H9 (cell line): ENCODE measurements around the gene OGFRL1. TPM values are rescaled to one million over a fixed set of nuclear protein-coding genes. Genes with fewer than 3 reads are reported as not detected.

Experiments
- DNase-seq: peaks from one replicate; pipeline ENCODE4 v3.0.0-alpha.2; 2017
- H2AFZ ChIP-seq: one replicate; pipeline ENCODE4 v1.6.1; 2013; ENCODE audit warnings: mild to moderate bottlenecking, low read length, control low read depth, moderate library complexity
- H2AK5ac ChIP-seq: 2 replicates; pipeline ENCODE4 v1.6.1; 2013; ENCODE audit warnings: low read length, control low read depth, mixed read lengths; ENCODE audit not compliant: insufficient read length
- H2BK120ac ChIP-seq: one replicate; pipeline ENCODE4 v1.6.1; 2013; ENCODE audit warnings: low read depth, mild to moderate bottlenecking, low read length, control low read depth, inconsistent platforms; ENCODE audit not compliant: poor library complexity, severe bottlenecking
- H2BK12ac ChIP-seq: 2 replicates; pipeline ENCODE4 v1.6.1; 2013; ENCODE audit warnings: low read length, control low read depth, mixed read lengths, low read depth; ENCODE audit not compliant: insufficient read length
- H2BK15ac ChIP-seq: 2 replicates; pipeline ENCODE4 v1.6.1; 2013; ENCODE audit warnings: low read depth, low read length, control low read depth
- H2BK20ac ChIP-seq: one replicate; pipeline ENCODE4 v1.6.1; 2013; ENCODE audit warnings: low read depth, mild to moderate bottlenecking, low read length, control low read depth, inconsistent platforms; ENCODE audit not compliant: poor library complexity, severe bottlenecking
- H2BK5ac ChIP-seq: 2 replicates; pipeline ENCODE4 v1.6.1; 2013; ENCODE audit warnings: low read length, control low read depth, mixed read lengths; ENCODE audit not compliant: insufficient read length
- H3K14ac ChIP-seq: 2 replicates; pipeline ENCODE4 v1.6.1; 2013; ENCODE audit warnings: low read length, control low read depth; ENCODE audit not compliant: insufficient read depth
- H3K18ac ChIP-seq: 2 replicates; pipeline ENCODE4 v1.6.1; 2013; ENCODE audit warnings: low read depth, mild to moderate bottlenecking, mixed read lengths, low read length, control low read depth; ENCODE audit not compliant: insufficient read length
- H3K23ac ChIP-seq: 2 replicates; pipeline ENCODE4 v1.6.1; 2013; ENCODE audit warnings: low read length, control low read depth, mixed read lengths, low read depth; ENCODE audit not compliant: insufficient read length
- H3K23me2 ChIP-seq: 2 replicates; pipeline ENCODE4 v1.6.1; 2013; ENCODE audit warnings: low read depth, mild to moderate bottlenecking, mixed read lengths, low read length, control low read depth; ENCODE audit not compliant: insufficient read length, poor library complexity, severe bottlenecking
- H3K27ac ChIP-seq: 2 replicates; pipeline ENCODE4 v1.5.1; 2013; ENCODE audit warnings: low read length, control low read depth, mixed read lengths, low read depth; ENCODE audit not compliant: insufficient read length
- H3K27me3 ChIP-seq: 2 replicates; pipeline ENCODE4 v1.6.1; 2013; ENCODE audit warnings: low read length, control low read depth, inconsistent platforms; ENCODE audit not compliant: insufficient read depth
- H3K4ac ChIP-seq: 2 replicates; pipeline ENCODE4 v1.6.1; 2013; ENCODE audit warnings: low read depth, mild to moderate bottlenecking, control low read depth, inconsistent platforms, low read length, moderate library complexity
- H3K4me1 ChIP-seq: 2 replicates; pipeline ENCODE4 v1.6.1; 2013; ENCODE audit warnings: low read length, control low read depth, inconsistent platforms; ENCODE audit not compliant: insufficient read depth
- H3K4me2 ChIP-seq: 2 replicates; pipeline ENCODE4 v1.6.1; 2013; ENCODE audit warnings: low read length, control low read depth, mixed read lengths; ENCODE audit not compliant: insufficient read length, insufficient read depth
- H3K56ac ChIP-seq: 2 replicates; pipeline ENCODE4 v1.6.1; 2013; ENCODE audit warnings: low read depth, mild to moderate bottlenecking, mixed read lengths, low read length, control low read depth; ENCODE audit not compliant: insufficient read length
- H3K79me1 ChIP-seq: 2 replicates; pipeline ENCODE4 v1.6.1; 2013; ENCODE audit warnings: low read depth, mild to moderate bottlenecking, moderate library complexity, low read length, control low read depth, inconsistent platforms; ENCODE audit not compliant: insufficient read depth, poor library complexity, severe bottlenecking
- H3K79me2 ChIP-seq: 2 replicates; pipeline ENCODE4 v1.6.1; 2013; ENCODE audit warnings: low read length, control low read depth, inconsistent platforms; ENCODE audit not compliant: insufficient read depth
- H3K9ac ChIP-seq: 2 replicates; pipeline ENCODE4 v1.6.1; 2013; ENCODE audit warnings: low read length, control low read depth, mixed read lengths; ENCODE audit not compliant: insufficient read length; ENCODE audit errors: extremely low read depth
- H3K9me3 ChIP-seq: one replicate; pipeline ENCODE4 v1.6.1; 2013; ENCODE audit warnings: low read depth, low read length, inconsistent platforms; ENCODE audit not compliant: control insufficient read depth
- H3T11ph ChIP-seq: one replicate; pipeline ENCODE4 v1.6.1; 2013; ENCODE audit warnings: mild to moderate bottlenecking, low read length, control low read depth, inconsistent platforms
- H4K20me1 ChIP-seq: one replicate; pipeline ENCODE4 v1.6.1; 2013; ENCODE audit not compliant: control insufficient read depth, insufficient read length, insufficient read depth
- H4K5ac ChIP-seq: 2 replicates; pipeline ENCODE4 v1.6.1; 2013; ENCODE audit warnings: low read depth, mild to moderate bottlenecking, mixed read lengths, low read length, control low read depth; ENCODE audit not compliant: insufficient read length
- H4K8ac ChIP-seq: replicated peaks from 2 replicates; pipeline ENCODE4 v1.6.1; 2013; ENCODE audit warnings: low read length, control low read depth, mixed read lengths, low read depth; ENCODE audit not compliant: insufficient read length
- H4K91ac ChIP-seq: 2 replicates; pipeline ENCODE4 v1.6.1; 2013; ENCODE audit warnings: low read depth, mild to moderate bottlenecking, moderate library complexity, mixed read lengths, low read length, control low read depth; ENCODE audit not compliant: insufficient read length
- H3K27ac Mint-ChIP-seq, 3 experiments: 2 replicates in 2 of 3; 3 replicates in 1 of 3; pipeline ENCODE4 v1.8.0; 2020 to 2021; ENCODE audit warnings: mixed read lengths in 3 of 3, mild to moderate bottlenecking in 1 of 3, moderate library complexity in 1 of 3
- H3K27me3 Mint-ChIP-seq: 2 replicates; pipeline ENCODE4 v1.8.0; 2021; ENCODE audit warnings: low read depth, mild to moderate bottlenecking, moderate library complexity, mixed read lengths
- H3K36me3 Mint-ChIP-seq, 3 experiments: 2 replicates in 2 of 3; 3 replicates in 1 of 3; pipeline ENCODE4 v1.8.0; 2020 to 2021; ENCODE audit warnings: low read depth in 3 of 3, mixed read lengths in 3 of 3; ENCODE audit not compliant: insufficient read depth in 1 of 3
- H3K4me1 Mint-ChIP-seq, 2 experiments: 2 replicates each; pipeline ENCODE4 v1.8.0; 2020; ENCODE audit warnings: mixed read lengths in 2 of 2
- H3K4me3 Mint-ChIP-seq, 2 experiments: 2 replicates in 1 of 2; 3 replicates in 1 of 2; pipeline ENCODE4 v1.8.0; 2020 to 2021; ENCODE audit warnings: mild to moderate bottlenecking in 2 of 2, mixed read lengths in 2 of 2, moderate library complexity in 1 of 2
- H3K9me3 Mint-ChIP-seq, 2 experiments: 2 replicates in 1 of 2; 3 replicates in 1 of 2; pipeline ENCODE4 v1.8.0; 2020; ENCODE audit warnings: mild to moderate bottlenecking in 2 of 2, mixed read lengths in 2 of 2, moderate library complexity in 1 of 2
- CTCF ChIP-seq: fragments of 200-600 bp; sonication (generic); conservative IDR thresholded peaks from 3 replicates; pipeline ENCODE4 v1.8.0; 2021; ENCODE audit warnings: antibody characterized with exemption, mild to moderate bottlenecking
- WGBS: extraction: QIAGEN DNeasy Blood & Tissue Kit; methylation state at CpG from one replicate; pipeline ENCODE4 v1.1.7; 2013; ENCODE audit warnings: missing lambda C conversion rate, low lambda C conversion rate, mixed read lengths; ENCODE audit not compliant: insufficient read length; ENCODE audit errors: extremely low coverage; 5-methylcytosine and 5-hydroxymethylcytosine counted together
- total RNA-seq: library from RNA; stranded (reverse); gene quantifications from 2 replicates; pipeline ENCODE4 v1.2.1, GENCODE V29; 2021

Gene OGFRL1
- total RNA-seq, 1 experiment from 2014 or later: 2.8 TPM

GRCh38 chr6:71290611-71291010, 2.0 kb downstream of the OGFRL1 start:
- DNase-seq: no peak
- Mint-ChIP-seq H3K27me3 (peaks cover 9% of the 10 kb centered on the region), H3K9me3 (no peaks in the 10 kb centered on the region), H3K4me1 (peaks cover 24 to 26% of the 10 kb centered on the region in 2 experiments), H3K4me3 (peak overlapping the region in 1 of 2 experiments; percentile 38; a peak in 1 of 5 replicates), H3K27ac (no peak overlapping the region; a peak in 1 of 7 replicates), H3K36me3 (peaks cover 0 to 7% (median 0%) of the 10 kb centered on the region in 3 experiments; a peak in 4 of 7 replicates)
- peaks cover 9% of the 10 kb centered on the region for H3K23me2 ChIP-seq
- H3K9me3 ChIP-seq: no peaks in the 10 kb centered on the region
- no peak for TF ChIP-seq CTCF
- H3K9ac ChIP-seq: no peak overlapping the region
- H3K4me1 ChIP-seq: peaks cover 3% of the 10 kb centered on the region; the same call in 1 of the 2 replicates
- no peak overlapping the region for H3K4me2 ChIP-seq
- H3K4ac ChIP-seq: no peak overlapping the region
- H2BK20ac ChIP-seq: no peak overlapping the region
- no peak overlapping the region for H4K8ac ChIP-seq
- no peak overlapping the region for H4K91ac ChIP-seq
- H2AFZ ChIP-seq: no peak overlapping the region
- no peak overlapping the region for H3K56ac ChIP-seq
- WGBS: no CpG with 5 or more reads among the region's 2 CpGs
- no peaks in the 10 kb centered on the region for H3K79me1 ChIP-seq
- no peak overlapping the region for H3K18ac ChIP-seq
- H2BK120ac ChIP-seq: no peak overlapping the region
- H4K5ac ChIP-seq: no peak overlapping the region
- H3K27me3 ChIP-seq: no peaks in the 10 kb centered on the region; the same call in 1 of the 2 replicates
- no peak overlapping the region for H2BK12ac ChIP-seq
- no peak overlapping the region for H3K23ac ChIP-seq
- H2AK5ac ChIP-seq: no peak overlapping the region
- no peak overlapping the region for H3T11ph ChIP-seq
- H3K79me2 ChIP-seq: peaks cover 5% of the 10 kb centered on the region; the same call in 1 of the 2 replicates
- no peaks in the 10 kb centered on the region for H4K20me1 ChIP-seq
- H3K27ac ChIP-seq: no peak overlapping the region
- no peak overlapping the region for H2BK15ac ChIP-seq
- no peak overlapping the region for H2BK5ac ChIP-seq
- no peak overlapping the region for H3K14ac ChIP-seq
